CD14-positive monocyte (primary cell): ENCODE data around the gene SYT7. TPM values are rescaled to one million over a fixed set of nuclear protein-coding genes. Genes with fewer than 3 reads are reported as not detected.

ENCODE experiments used
- DNase-seq, 3 donors: peaks; one replicate each; pipeline ENCODE4 v3.0.0-alpha.2; 2011 to 2022
- H2AFZ ChIP-seq: 2 replicates; pipeline ENCODE4 v1.6.0; 2012; ENCODE audit warnings: mild to moderate bottlenecking, low read depth, low read length, inconsistent platforms; ENCODE audit not compliant: insufficient read depth, poor library complexity, severe bottlenecking
- H3K27ac ChIP-seq, 2 donors: 1 replicate in 1 of 2; 2 replicates in 1 of 2; pipeline ENCODE4 v1.5.1; 2012 to 2013; ENCODE audit warnings: low read length in 2 of 2, control low read depth in 1 of 2, inconsistent platforms in 1 of 2, low read depth in 1 of 2, mild to moderate bottlenecking in 1 of 2
- H3K27me3 ChIP-seq, 2 donors: one replicate each; pipeline versions ENCODE4 v1.6.0 to v1.6.1; 2011 to 2013; ENCODE audit warnings: low read length in 2 of 2; ENCODE audit not compliant: control insufficient read depth in 2 of 2, insufficient read depth in 2 of 2
- H3K36me3 ChIP-seq, 2 donors: replicated peaks in 1 of 2; 1 replicate in 1 of 2; 2 replicates in 1 of 2; pipeline versions ENCODE4 v1.5.1 to v1.6.1; 2012 to 2013; ENCODE audit warnings: low read length in 2 of 2, control low read depth in 1 of 2, inconsistent platforms in 1 of 2, mild to moderate bottlenecking in 1 of 2; ENCODE audit not compliant: insufficient read depth in 2 of 2, control insufficient read depth in 1 of 2
- H3K4me1 ChIP-seq, 2 donors: 1 replicate in 1 of 2; 2 replicates in 1 of 2; pipeline versions ENCODE4 v1.5.1 to v1.6.1; 2012 to 2013; ENCODE audit warnings: low read length in 2 of 2, control low read depth in 1 of 2, inconsistent platforms in 1 of 2, mild to moderate bottlenecking in 1 of 2, moderate library complexity in 1 of 2; ENCODE audit not compliant: insufficient read depth in 2 of 2, control insufficient read depth in 1 of 2
- H3K4me2 ChIP-seq: replicated peaks from 2 replicates; pipeline ENCODE3; 2012; ENCODE audit warnings: low read length, moderate library complexity, mild to moderate bottlenecking; ENCODE audit not compliant: poor library complexity, severe bottlenecking; ENCODE audit errors: extremely low read depth
- H3K4me3 ChIP-seq, 3 experiments: fragments of 200-600 bp in 1 of 3; sonication (generic) in 1 of 3; replicated peaks in 1 of 3; 1 replicate in 2 of 3; 2 replicates in 1 of 3; pipeline ENCODE4 v1.5.1; 2011 to 2013; ENCODE audit warnings: low read length in 3 of 3, mild to moderate bottlenecking in 3 of 3, control low read depth in 2 of 3, low read depth in 2 of 3, inconsistent platforms in 1 of 3, moderate library complexity in 1 of 3
- H3K79me2 ChIP-seq: 2 replicates; pipeline ENCODE4 v1.6.0; 2012; ENCODE audit warnings: mild to moderate bottlenecking, control low read depth, inconsistent platforms, low read length, moderate library complexity; ENCODE audit not compliant: insufficient read depth
- H3K9ac ChIP-seq: 2 replicates; pipeline ENCODE4 v1.6.0; 2017; ENCODE audit warnings: low read length, mild to moderate bottlenecking; ENCODE audit not compliant: insufficient read depth, poor library complexity, severe bottlenecking
- H3K9me3 ChIP-seq, 2 donors: replicated peaks in 1 of 2; 1 replicate in 1 of 2; 2 replicates in 1 of 2; pipeline versions ENCODE4 v1.5.1 to v1.6.1; 2012 to 2013; ENCODE audit warnings: low read length in 2 of 2, control low read depth in 1 of 2; ENCODE audit not compliant: control insufficient read depth in 1 of 2, insufficient read depth in 1 of 2
- H4K20me1 ChIP-seq: 2 replicates; pipeline ENCODE4 v1.6.0; 2012; ENCODE audit warnings: mild to moderate bottlenecking, low read length, control low read depth, moderate library complexity; ENCODE audit not compliant: insufficient read depth
- H3K27ac Mint-ChIP-seq, 7 donors: one replicate each; pipeline ENCODE4 v1.8.0; 2020; ENCODE audit warnings: mild to moderate bottlenecking in 7 of 7, mixed read lengths in 7 of 7, moderate library complexity in 6 of 7, inconsistent platforms in 2 of 7
- H3K27me3 Mint-ChIP-seq, 3 donors: one replicate each; pipeline ENCODE4 v1.8.0; 2021 to 2022; ENCODE audit warnings: low read depth in 3 of 3, mild to moderate bottlenecking in 3 of 3, mixed read lengths in 3 of 3, moderate library complexity in 3 of 3, inconsistent platforms in 1 of 3
- H3K36me3 Mint-ChIP-seq, 2 donors: one replicate each; pipeline ENCODE4 v1.8.0; 2020; ENCODE audit warnings: mixed read lengths in 2 of 2, inconsistent platforms in 1 of 2, mild to moderate bottlenecking in 1 of 2
- H3K4me1 Mint-ChIP-seq: one replicate; pipeline ENCODE4 v1.8.0; 2020; ENCODE audit warnings: mild to moderate bottlenecking, mixed read lengths
- H3K4me3 Mint-ChIP-seq, 2 donors: one replicate each; pipeline ENCODE4 v1.8.0; 2020; ENCODE audit warnings: mild to moderate bottlenecking in 2 of 2, mixed read lengths in 2 of 2, moderate library complexity in 1 of 2
- H3K9me3 Mint-ChIP-seq, 7 donors: one replicate each; pipeline ENCODE4 v1.8.0; 2020 to 2022; ENCODE audit warnings: mixed read lengths in 7 of 7, mild to moderate bottlenecking in 6 of 7, moderate library complexity in 6 of 7, inconsistent platforms in 2 of 7
- WGBS: methylation state at CpG from one replicate; pipeline ENCODE4 v1.1.5; 2013; ENCODE audit warnings: missing lambda C conversion rate; ENCODE audit not compliant: insufficient coverage; 5-methylcytosine and 5-hydroxymethylcytosine counted together
- intact Hi-C, 2 donors: fragments of 100-400 bp; cut with micrococcal nuclease; formaldehyde crosslinking; loops; one replicate each; pipeline versions ENCODE4 v1.15.0 to v1.15.1; 2023
- polyA plus RNA-seq, 3 donors: library from polyadenylated mRNA; depleted of rRNA in 1 of 3; unstranded in 2 of 3; stranded (reverse) in 1 of 3; fragments of 300-500 nt in 2 of 3; fragments of >200 nt in 1 of 3; fragmentation: Illumina TruSeq in 2 of 3; gene quantifications; 1 replicate in 2 of 3; 2 replicates in 1 of 3; pipeline ENCODE4 v1.2.3, GENCODE V29; 2012 to 2021
- TF ChIP-seq, protein P1 (sequence below): fragments of 200-600 bp; IDR thresholded peaks from one replicate; pipeline ENCODE4 v1.8.0; 2022; ENCODE audit warnings: antibody characterized with exemption, mild to moderate bottlenecking

Gene SYT7
- polyA plus RNA-seq, 3 donors, result not detected

GRCh38 chr11:61516191-61516590, 64.7 kb downstream of the SYT7 start:
- H3K27me3 Mint-ChIP-seq, result peaks cover 13 to 36% (median 19%) of the 10 kb centered on the region in 3 donors
- no peak overlapping the region for H3K9ac ChIP-seq
- no peaks in the 10 kb centered on the region for H3K79me2 ChIP-seq
- H3K27ac Mint-ChIP-seq, result no peak overlapping the region
- WGBS, result 36% methylated on average over 10 of the region's 22 CpGs
- no peaks in the 10 kb centered on the region for H4K20me1 ChIP-seq
- no peak overlapping the region for H3K27ac ChIP-seq
- no peaks in the 10 kb centered on the region for H3K36me3 Mint-ChIP-seq
- peaks cover 5% of the 10 kb centered on the region for H3K4me1 Mint-ChIP-seq
- H3K36me3 ChIP-seq, result no peaks in the 10 kb centered on the region
- no peak overlapping the region for H3K4me3 Mint-ChIP-seq
- H3K27me3 ChIP-seq, result peaks cover 0 to 4% of the 10 kb centered on the region in 2 donors
- no peaks in the 10 kb centered on the region for H3K9me3 Mint-ChIP-seq
- intact Hi-C loops, result loop anchor here (5.0 kb wide), 1 partner anchor 39 kb away; no protein-coding TSS in a partner anchor
- H3K9me3 ChIP-seq, result no peaks in the 10 kb centered on the region
- H2AFZ ChIP-seq, result peak overlapping the region; percentile 37
- peak overlapping the region in 1 of 3 experiments; percentile 5 for H3K4me3 ChIP-seq
- peak overlapping the region; percentile 33 for H3K4me2 ChIP-seq
- TF ChIP-seq, protein P1, sequence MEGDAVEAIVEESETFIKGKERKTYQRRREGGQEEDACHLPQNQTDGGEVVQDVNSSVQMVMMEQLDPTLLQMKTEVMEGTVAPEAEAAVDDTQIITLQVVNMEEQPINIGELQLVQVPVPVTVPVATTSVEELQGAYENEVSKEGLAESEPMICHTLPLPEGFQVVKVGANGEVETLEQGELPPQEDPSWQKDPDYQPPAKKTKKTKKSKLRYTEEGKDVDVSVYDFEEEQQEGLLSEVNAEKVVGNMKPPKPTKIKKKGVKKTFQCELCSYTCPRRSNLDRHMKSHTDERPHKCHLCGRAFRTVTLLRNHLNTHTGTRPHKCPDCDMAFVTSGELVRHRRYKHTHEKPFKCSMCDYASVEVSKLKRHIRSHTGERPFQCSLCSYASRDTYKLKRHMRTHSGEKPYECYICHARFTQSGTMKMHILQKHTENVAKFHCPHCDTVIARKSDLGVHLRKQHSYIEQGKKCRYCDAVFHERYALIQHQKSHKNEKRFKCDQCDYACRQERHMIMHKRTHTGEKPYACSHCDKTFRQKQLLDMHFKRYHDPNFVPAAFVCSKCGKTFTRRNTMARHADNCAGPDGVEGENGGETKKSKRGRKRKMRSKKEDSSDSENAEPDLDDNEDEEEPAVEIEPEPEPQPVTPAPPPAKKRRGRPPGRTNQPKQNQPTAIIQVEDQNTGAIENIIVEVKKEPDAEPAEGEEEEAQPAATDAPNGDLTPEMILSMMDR, result no peak
- no peak for DNase-seq
- H3K4me1 ChIP-seq, result peaks cover 6 to 10% of the 10 kb centered on the region in 2 donors

- Histone ChIP-seq H3K4me2 (no peak overlapping the region), H3K9me3 (no peaks in the 10 kb centered on the region), H3K36me3 (no peaks in the 10 kb centered on the region), H3K9ac (no peak overlapping the region), H3K4me3 (no peak overlapping the region), H3K27ac (no peak overlapping the region), H3K4me1 (peaks cover 6 to 10% of the 10 kb centered on the region in 2 donors), H4K20me1 (no peaks in the 10 kb centered on the region), H2AFZ (no peak overlapping the region), H3K79me2 (no peaks in the 10 kb centered on the region), H3K27me3 (peaks cover 0 to 9% of the 10 kb centered on the region in 2 donors)
- 93% methylated on average over 5 of the region's 10 CpGs for WGBS
- no peaks in the 10 kb centered on the region for H3K36me3 Mint-ChIP-seq
- peaks cover 15 to 41% (median 19%) of the 10 kb centered on the region in 3 donors for H3K27me3 Mint-ChIP-seq
- no peak overlapping the region for H3K27ac Mint-ChIP-seq
- TF ChIP-seq, protein P1, result no peak
- H3K9me3 Mint-ChIP-seq, result peaks cover 0 to under 1% (median 0%) of the 10 kb centered on the region in 7 donors
- peaks cover 5% of the 10 kb centered on the region for H3K4me1 Mint-ChIP-seq
- DNase-seq, result no peak
- H3K4me3 Mint-ChIP-seq, result no peak overlapping the region
- intact Hi-C loops, result loop anchor here (2.0 to 5.0 kb wide), 2 partner anchors 38 to 69 kb away; no protein-coding TSS in a partner anchor
Observed at GRCh38 chr11:61515686-61516085, 65.2 kb downstream of the SYT7 start.
